HG03066 (cell line): ENCODE measurements around the gene HPGDS.

Experiments
- ATAC-seq: cut with Tn5 transposase; IDR thresholded peaks from one replicate; pipeline ENCODE4 v1.9.1; 2021; ENCODE audit warnings: low read depth; ENCODE audit not compliant: unreplicated experiment

HPGDS gene

DNA sequence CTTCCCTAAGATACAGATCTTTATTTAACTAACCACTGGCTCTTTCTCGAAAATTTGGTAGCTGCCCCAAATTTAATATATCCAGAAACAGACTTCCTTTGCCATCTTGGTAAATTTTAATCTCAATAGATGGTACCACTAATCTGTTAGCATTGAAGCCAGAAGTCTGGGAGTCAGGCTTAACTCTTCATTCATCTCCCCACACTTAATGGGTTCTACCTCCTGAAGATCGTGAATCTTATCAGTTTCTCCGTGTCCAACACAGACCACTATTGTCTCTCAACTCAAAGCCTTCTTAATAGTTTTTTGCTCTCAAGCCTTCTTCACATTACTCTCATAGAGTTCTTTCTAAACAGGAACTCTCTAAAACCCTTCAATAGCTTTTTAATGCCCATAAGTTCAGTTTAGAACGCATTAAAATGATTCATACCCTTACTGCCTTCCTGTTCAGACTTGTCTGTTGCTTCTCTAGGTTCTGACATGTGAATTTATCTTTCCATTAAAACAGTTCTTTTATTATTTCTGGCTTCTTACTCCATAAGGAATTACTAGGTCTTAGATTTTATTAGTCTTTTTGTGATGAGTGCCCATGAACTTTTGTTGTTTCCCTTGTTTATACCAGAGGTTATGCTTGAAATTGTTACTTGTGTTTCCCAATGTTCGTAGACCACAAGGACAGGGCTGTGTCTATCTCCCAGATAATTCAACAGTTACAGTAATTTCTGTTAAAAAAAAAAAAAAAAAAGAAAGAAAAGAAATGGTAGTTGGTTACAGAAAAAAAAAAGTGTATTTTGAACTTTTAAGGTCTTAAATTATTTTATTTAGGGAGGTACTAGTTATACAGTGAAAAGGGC lies 80.2 kb downstream of the HPGDS start:
- no peak for ATAC-seq

DNA sequence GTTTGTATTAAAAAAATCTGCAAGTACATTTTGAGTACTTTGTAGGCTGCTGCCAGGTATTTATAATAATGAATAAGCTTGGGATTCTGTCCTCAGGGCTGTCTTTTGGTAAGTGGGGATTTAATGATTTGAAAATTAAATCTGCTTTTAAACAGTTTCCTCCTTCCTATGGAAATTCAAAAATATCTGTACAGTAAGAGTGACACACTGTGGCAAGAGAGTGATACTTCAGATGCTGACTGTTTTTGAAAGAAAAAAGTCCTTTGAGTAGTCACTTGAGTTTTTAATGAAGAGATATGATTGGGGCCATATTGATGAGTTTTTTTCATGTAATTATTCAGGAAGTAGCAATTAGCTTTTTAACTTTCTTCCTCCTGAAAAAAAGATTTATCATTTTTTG lies 85.8 kb downstream of the HPGDS start:
- no peak for ATAC-seq

DNA sequence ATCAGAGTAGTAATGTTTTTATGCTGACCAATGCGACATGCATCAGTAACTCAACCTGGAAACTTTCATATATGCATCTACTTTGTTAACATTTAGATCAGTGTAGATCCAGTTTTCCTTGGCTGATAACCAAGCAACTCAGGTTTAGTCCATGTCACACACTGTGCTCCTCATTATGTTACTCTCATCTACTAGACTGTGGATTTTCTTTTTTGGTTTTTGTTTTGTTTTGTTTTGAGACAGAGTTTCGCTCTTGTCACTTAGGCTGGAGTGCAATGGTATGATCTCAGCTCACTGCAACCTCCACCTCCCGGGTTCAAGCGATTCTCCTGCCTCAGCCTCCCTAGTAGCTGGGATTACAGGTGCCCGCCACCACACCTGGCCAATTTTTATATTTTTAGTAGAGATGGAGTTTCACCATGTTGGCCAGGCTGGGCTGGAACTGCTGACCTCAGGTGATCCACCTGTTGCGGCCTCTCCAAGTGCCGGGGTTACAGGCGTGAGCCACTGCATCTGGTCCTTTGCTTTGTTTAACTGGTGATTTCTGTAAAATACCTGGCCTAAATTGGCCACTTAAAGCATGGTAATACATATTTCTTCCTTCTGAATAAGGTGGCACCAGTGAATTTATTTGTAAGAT lies 86.4 kb downstream of the HPGDS start:
- no peak for ATAC-seq

DNA sequence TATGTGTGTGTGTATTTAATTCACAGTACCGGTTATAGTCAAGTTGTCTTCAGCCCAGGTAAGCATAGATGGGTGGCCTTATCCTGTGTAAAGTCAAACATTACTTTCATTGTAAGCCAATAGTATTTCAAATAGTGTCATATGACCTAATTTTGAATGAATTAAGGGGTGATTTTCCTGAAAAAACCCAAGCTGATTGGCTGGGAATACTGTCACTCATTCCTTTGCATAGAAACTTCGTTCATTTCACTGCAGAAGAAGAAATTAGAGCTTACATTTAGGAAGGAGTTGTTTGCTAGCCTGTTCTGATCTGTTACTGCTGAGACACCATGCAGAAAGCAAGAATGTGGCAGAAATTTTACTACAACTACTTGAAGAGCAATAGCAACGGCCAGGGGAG lies 89.6 kb downstream of the HPGDS start:
- ATAC-seq, result no peak

DNA sequence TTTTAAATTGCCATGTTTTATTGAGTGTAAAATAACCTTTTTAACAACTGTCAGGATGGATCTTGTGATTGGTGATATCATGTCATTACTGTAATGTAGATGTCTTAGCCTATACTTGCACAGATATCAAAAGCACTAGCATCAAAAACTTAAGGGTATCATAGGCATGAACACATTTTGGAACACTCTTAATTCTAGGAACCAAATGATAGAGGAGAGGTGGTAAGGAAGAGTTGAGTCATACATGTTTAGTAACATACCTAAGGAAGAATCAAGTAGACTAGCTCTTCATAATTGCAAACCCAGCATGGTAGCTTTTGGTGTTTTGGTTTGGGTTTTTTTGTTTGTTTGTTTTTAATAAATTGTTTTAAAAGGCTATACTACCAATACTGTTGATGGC lies 91.5 kb downstream of the HPGDS start:
- no peak for ATAC-seq
